GM12872 (cell line): ENCODE data around the gene KCNC1.

ENCODE experiments used
- TF ChIP-seq, protein P1 (sequence below): IDR thresholded peaks from 3 replicates; pipeline ENCODE4 v1.5.1; 2011; ENCODE audit warnings: low read depth, mild to moderate bottlenecking, low read length, moderate library complexity; ENCODE audit not compliant: insufficient read depth

Gene KCNC1

DNA sequence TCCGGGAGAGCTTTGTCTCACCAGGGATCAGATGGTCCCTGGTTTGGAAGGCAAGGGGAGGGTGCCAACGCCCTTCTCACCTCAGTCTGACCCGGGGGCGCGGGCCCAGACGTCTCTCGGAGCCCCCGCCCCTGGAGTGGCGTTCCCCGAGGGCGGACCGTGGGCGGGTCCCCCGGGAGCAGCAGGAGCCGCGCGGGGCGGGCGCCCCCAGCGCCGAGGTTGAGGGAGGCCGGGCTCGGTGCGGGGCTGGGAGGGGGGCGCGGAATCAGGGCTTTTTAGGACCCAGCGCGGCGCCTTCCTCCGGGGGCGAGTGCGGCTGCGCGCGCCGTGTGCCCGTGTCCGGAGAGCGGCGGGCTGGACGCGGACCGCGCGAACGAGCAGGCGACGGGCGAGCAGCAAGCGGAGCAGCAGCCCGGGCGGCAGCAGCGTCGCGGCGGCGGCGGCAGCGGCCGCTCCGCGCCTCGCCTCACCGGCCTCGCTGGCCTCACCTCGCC lies at the start of gene KCNC1:
Gene KCNC1, plus strand, starts transcription at position 364 of the 494 bp plus-strand sequence. CDS start 1,222 bp downstream, outside the sequence.
- TF ChIP-seq, protein P1, sequence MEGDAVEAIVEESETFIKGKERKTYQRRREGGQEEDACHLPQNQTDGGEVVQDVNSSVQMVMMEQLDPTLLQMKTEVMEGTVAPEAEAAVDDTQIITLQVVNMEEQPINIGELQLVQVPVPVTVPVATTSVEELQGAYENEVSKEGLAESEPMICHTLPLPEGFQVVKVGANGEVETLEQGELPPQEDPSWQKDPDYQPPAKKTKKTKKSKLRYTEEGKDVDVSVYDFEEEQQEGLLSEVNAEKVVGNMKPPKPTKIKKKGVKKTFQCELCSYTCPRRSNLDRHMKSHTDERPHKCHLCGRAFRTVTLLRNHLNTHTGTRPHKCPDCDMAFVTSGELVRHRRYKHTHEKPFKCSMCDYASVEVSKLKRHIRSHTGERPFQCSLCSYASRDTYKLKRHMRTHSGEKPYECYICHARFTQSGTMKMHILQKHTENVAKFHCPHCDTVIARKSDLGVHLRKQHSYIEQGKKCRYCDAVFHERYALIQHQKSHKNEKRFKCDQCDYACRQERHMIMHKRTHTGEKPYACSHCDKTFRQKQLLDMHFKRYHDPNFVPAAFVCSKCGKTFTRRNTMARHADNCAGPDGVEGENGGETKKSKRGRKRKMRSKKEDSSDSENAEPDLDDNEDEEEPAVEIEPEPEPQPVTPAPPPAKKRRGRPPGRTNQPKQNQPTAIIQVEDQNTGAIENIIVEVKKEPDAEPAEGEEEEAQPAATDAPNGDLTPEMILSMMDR, result no peak

DNA sequence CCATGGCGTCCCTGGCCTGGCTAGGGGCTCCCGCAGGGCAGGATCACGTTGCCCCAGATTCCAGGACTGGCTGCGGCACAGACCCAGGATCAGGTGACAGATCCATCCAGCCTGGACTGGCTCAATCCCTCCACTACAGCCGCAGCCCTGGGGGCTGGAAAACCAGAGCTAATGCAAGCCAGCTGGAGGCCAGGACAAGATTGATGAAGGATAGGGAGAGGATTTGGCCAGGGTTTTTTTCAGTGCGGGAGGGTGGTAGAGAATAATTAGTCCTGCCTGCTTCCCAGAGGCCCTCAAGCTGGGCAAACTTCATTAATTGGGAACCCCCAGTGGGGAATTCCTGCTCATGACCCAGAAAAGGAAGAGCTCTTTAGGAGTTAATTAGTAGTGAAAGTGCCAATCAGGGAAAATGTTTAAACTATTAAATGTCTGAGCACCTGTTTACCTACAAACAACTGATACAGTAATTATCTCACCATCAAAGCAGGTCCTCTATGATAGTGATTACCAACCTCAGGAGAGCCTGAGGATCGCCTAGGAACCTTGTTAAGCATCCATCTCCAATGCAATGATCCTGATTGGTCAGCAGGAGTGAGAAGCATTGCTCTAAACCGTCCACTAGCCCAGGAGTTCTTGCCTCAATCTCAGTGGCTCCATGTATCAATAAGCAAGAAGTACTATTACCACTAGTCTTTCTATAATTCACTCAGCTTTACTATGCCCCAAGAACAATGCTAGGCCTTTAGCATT lies 48.2 kb upstream of the KCNC1 start:
- TF ChIP-seq, protein P1, result no peak

DNA sequence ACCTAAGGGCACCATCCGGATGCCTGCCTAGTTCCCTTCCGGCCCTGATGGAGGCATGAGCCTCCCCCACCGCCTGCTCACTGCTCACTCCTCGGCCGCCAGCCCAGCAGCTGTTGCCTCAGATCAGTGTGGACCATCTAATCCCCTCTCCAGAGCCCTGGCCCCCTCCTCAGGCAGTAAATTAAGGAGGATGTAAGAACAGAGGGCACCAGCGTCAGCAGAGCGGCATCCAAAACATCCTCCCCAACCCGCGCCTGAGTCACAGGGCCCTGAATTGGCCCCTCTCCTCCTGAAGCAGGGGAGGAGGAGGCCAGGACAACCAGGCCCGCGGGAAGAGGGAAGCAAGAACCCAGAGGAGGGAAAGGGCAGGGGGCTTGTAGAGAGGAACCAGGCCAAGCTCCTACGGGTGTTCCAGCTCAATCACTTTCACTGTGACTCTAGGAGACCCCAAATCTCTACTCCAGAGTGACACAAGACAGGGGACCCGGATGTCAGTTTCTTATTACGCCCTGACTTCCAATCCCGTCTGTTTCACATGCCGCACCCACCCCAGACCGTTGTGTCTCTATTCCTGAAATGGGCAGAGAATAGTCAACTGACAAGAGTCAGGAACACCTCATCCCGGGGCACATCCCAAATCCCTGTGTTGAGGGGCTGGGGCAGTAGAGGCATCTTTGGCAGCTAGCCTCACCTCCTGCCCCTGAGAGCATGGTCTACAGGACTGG lies 46.5 kb upstream of the KCNC1 start:
- TF ChIP-seq, protein P1, result no peak

DNA sequence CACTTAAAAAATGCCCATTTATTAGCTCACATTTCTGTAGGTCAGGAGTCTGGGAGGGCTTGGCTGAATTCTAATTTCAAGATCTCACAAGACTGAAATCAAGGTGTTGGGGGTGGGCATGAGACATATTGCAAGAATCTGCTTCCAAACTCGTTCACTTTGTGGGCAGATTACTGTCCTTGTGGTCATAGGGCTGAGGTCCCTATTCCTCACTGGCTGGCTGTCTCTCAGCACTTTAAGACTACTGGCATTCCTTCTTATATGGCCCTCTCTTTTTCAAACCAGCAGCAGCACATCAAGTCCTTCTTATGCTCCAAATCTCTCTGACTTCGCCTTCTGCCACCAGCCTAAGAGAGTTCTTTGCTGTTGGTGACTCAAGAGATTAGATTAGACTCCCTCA lies 43.0 kb upstream of the KCNC1 start:
- TF ChIP-seq, protein P1, result no peak

DNA sequence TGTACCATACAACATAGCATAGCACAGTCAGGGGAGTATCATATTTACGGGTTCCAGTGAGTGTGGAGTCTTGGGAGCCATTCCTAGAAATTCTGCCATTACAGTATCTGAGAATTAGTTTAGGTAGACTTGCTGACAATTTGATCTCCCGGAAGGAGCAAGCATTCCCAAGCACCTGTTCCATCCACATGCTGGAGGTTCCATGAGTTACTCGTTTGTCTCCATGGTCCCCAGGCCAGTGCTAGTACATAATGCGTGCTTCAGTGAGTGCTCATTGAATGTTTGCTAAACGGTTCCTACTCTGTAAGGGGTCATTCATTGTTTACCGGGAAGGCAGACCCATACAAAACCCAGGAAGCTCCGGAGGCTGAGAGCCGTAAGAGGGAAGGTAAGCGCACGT lies 42.6 kb upstream of the KCNC1 start:
- TF ChIP-seq, protein P1, result no peak

GRCh38 chr11:17692931-17693330 lies 41.6 kb upstream of the KCNC1 start:
- TF ChIP-seq, protein P1, result no peak

GRCh38 chr11:17693531-17693930 lies 41.0 kb upstream of the KCNC1 start:
- TF ChIP-seq, protein P1, result no peak
